ENCODE data around the gene ZBTB46. TPM values are rescaled to one million over a fixed set of nuclear protein-coding genes. Genes with fewer than 3 reads are reported as not detected.
A peak's percentile ranks its signal among the peaks of the same experiment; 100 is the strongest.

Gene ZBTB46
- total and polyA plus RNA-seq, 10 donors, result 3.6 to 76.5 (median 32.1) TPM

DNA sequence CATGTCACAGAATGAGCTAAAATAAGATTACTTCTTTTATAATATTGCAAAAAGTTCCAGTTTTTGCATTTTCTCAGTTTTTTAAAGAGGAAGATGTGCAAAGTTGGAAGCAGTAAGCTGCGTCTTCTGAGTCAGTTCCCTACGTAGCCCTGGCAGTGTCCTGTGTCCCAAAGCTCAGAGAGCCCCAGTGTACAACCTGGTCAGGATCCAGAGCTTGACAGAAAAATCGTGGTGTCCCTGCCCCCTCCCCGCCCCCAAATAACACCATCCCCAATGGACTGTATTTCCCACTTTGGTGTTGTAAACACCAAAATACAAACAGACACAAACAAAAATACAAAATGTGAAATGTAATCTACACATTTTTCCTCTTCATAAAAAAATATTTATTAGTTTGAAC lies 86.9 kb downstream of the ZBTB46 start:
- WGBS, 5 donors, result 69 to 83% (median 76%) methylated on average over 4 of the region's 4 CpGs
- peaks cover 0 to 67% (median 31%) of the 10 kb centered on the region in 6 donors for H3K36me3 ChIP-seq
- peak overlapping the region in 2 of 8 donors; percentile 10 to 90 for H3K27ac ChIP-seq
- no peaks in the 10 kb centered on the region for H3K9me3 ChIP-seq
- no peak for DNase-seq
- H3K27me3 ChIP-seq (replicated peaks in 1 of 7), result no peaks in the 10 kb centered on the region
- no peak overlapping the region for H3K4me3 ChIP-seq
- peaks cover 16 to 67% (median 41%) of the 10 kb centered on the region in 6 donors for H3K4me1 ChIP-seq
- TF ChIP-seq POLR2A (IDR thresholded peaks at IDR 0.05) (no peak), POLR2AphosphoS5 (IDR thresholded peaks at IDR 0.05) (no peak)
- TF ChIP-seq, protein P1, sequence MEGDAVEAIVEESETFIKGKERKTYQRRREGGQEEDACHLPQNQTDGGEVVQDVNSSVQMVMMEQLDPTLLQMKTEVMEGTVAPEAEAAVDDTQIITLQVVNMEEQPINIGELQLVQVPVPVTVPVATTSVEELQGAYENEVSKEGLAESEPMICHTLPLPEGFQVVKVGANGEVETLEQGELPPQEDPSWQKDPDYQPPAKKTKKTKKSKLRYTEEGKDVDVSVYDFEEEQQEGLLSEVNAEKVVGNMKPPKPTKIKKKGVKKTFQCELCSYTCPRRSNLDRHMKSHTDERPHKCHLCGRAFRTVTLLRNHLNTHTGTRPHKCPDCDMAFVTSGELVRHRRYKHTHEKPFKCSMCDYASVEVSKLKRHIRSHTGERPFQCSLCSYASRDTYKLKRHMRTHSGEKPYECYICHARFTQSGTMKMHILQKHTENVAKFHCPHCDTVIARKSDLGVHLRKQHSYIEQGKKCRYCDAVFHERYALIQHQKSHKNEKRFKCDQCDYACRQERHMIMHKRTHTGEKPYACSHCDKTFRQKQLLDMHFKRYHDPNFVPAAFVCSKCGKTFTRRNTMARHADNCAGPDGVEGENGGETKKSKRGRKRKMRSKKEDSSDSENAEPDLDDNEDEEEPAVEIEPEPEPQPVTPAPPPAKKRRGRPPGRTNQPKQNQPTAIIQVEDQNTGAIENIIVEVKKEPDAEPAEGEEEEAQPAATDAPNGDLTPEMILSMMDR (IDR thresholded peaks at IDR 0.05 in 8 of 11, conservative IDR thresholded peaks at IDR 0.05 in 3 of 11), result no peak
- intact Hi-C loops (cut with DNase I; ENCODE audit: low total_unique reads), result no loop called here

DNA sequence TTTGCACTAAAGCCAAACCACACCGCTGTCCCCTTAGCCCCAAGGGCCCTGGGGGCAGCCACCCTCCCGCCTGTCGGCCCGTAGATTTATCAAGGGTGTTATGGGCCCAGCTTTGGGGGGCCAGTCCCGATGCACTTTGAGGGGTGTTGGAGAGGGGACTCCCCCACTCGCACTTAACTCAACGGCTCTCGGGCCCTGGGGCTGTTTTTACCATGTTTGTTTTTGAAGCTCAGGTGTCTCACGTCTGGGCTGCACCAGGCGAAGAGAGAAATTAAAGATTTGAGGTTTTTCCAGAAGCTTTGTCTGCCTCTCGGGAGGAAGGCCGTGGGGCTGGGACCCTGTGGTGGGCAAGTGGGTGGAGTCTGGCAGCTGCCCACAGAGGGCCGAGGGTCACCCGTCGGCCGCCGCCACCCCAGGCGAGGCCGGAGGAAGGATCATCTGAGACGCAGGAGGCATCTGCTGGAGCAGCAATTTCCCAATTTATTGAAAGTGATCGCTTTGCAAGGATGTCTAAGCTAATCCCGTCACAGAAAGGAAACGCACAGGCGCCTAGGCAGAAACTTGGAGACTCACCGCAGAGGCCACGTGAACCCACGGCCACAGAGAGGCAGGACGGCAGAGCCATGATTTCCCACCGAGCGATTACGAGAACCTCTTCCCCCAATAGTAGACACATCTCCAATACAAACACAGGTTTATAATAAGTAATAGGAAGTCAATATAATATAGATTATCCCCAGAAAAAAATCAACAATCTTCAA lies 87.7 kb downstream of the ZBTB46 start:
- H3K4me3 ChIP-seq, result peak overlapping the region in 1 of 8 donors; percentile 90
- TF ChIP-seq POLR2A (IDR thresholded peaks at IDR 0.05), result no peak
- TF ChIP-seq POLR2AphosphoS5 (IDR thresholded peaks at IDR 0.05), result peak in 2 of 3 donors; percentile 37 to 46
- peaks cover 24 to 72% (median 45%) of the 10 kb centered on the region in 6 donors for H3K4me1 ChIP-seq
- H3K27me3 ChIP-seq (replicated peaks in 1 of 7), result peaks cover 0 to 3% (median 0%) of the 10 kb centered on the region in 7 donors
- intact Hi-C loops (cut with DNase I; ENCODE audit: low total_unique reads), result no loop called here
- peak overlapping the region in 6 of 8 donors; percentile 6 to 90 (median 87) for H3K27ac ChIP-seq
- no peak for DNase-seq
- peaks cover 0 to 64% (median 31%) of the 10 kb centered on the region in 6 donors for H3K36me3 ChIP-seq
- H3K9me3 ChIP-seq, result no peaks in the 10 kb centered on the region
- WGBS, 5 donors, result 77 to 91% (median 82%) methylated on average over 31 of the region's 31 CpGs

DNA sequence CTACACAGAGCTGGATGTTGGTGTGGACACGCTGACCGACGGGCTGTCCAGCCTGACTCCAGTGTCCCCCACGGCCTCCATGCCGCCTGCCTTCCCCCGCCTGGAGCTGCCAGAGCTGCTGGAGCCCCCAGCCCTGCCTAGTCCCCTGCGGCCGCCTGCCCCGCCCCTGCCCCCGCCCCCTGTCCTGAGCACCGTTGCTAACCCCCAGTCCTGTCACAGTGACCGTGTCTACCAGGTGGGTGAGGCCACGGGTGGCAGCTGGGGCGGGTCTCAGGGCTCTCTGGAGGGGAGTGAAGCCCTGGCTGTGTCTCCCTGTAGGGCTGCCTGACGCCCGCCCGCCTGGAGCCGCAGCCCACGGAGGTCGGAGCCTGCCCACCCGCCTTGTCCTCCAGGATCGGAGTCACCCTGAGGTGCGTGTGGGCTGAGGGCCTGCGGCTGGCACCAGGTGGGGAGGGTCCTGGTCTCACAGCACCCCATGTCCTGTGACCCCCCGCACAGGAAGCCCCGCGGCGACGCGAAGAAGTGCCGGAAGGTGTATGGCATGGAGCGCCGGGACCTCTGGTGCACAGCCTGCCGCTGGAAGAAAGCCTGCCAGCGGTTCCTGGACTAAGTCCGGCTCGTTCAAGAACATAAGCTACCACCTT lies 88.6 kb downstream of the ZBTB46 start:
- intact Hi-C loops (cut with DNase I; ENCODE audit: low total_unique reads), result no loop called here
- H3K27me3 ChIP-seq (replicated peaks in 1 of 7), result peaks cover 0 to 12% (median 0%) of the 10 kb centered on the region in 7 donors
- no peaks in the 10 kb centered on the region for H3K9me3 ChIP-seq
- H3K4me1 ChIP-seq, result peaks cover 30 to 72% (median 49%) of the 10 kb centered on the region in 6 donors
- 77 to 91% (median 79%) methylated on average over 13 to 37 of the region's 37 CpGs for WGBS, 5 donors
- peaks cover 0 to 56% (median 31%) of the 10 kb centered on the region in 6 donors for H3K36me3 ChIP-seq
- peak overlapping the region in 7 of 8 donors; percentile 85 to 90 (median 87) for H3K27ac ChIP-seq
- TF ChIP-seq, protein P1 (IDR thresholded peaks at IDR 0.05 in 8 of 11, conservative IDR thresholded peaks at IDR 0.05 in 3 of 11), result no peak
- TF ChIP-seq POLR2AphosphoS5 (IDR thresholded peaks at IDR 0.05), result peak in 2 of 3 donors; percentile 28 to 68
- peak overlapping the region in 1 of 8 donors; percentile 90 for H3K4me3 ChIP-seq
- DNase-seq, result peak; percentile 79

DNA sequence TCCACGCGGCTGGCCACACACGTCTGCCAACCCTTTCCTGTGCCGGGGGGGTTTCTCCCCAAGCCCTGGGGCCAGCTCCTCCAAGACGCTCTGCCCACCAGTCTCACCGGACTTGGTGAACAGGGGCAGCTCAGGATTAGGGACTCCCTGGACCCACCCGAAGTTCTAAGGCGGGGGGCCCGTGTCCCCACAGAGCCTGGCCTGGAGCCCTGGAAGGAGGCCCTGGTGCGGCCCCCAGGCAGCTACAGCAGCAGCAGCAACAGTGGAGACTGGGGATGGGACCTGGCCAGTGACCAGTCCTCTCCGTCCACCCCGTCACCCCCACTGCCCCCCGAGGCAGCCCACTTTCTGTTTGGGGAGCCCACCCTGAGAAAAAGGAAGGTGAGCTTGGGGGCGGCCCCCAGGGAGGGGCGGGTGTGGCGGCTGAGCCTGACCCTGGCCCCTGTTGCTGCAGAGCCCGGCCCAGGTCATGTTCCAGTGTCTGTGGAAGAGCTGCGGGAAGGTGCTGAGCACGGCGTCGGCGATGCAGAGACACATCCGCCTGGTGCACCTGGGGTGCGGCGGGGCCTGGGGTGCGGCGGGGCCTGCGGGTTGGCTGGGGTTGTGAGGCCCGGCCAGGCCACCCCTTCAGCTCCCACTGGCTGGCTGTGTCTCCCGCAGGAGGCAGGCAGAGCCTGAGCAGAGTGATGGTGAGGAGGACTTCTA lies 89.2 kb downstream of the ZBTB46 start:
- DNase-seq, result peak; percentile 79
- WGBS, 5 donors, result 71 to 90% (median 78%) methylated on average over 13 to 30 of the region's 30 CpGs
- peak overlapping the region in 4 of 8 donors; percentile 61 to 90 (median 66) for H3K4me3 ChIP-seq

More for the DNA sequence above, 89.2 kb downstream of the ZBTB46 start:
- Histone ChIP-seq H3K4me1 (peaks cover 35 to 77% (median 56%) of the 10 kb centered on the region in 6 donors), H3K27me3 (replicated peaks in 1 of 7) (peaks cover 0 to 19% (median 0%) of the 10 kb centered on the region in 7 donors), H3K27ac (peak overlapping the region in 7 of 8 donors; percentile 85 to 90 (median 87)), H3K36me3 (peaks cover 0 to 55% (median 30%) of the 10 kb centered on the region in 6 donors), H3K9me3 (no peaks in the 10 kb centered on the region)
- intact Hi-C loops (cut with DNase I; ENCODE audit: low total_unique reads), result no loop called here
- TF ChIP-seq, protein P1 (IDR thresholded peaks at IDR 0.05 in 8 of 11, conservative IDR thresholded peaks at IDR 0.05 in 3 of 11), result no peak
- TF ChIP-seq POLR2AphosphoS5 (IDR thresholded peaks at IDR 0.05), result peak in 1 of 3 donors; percentile 4
- TF ChIP-seq POLR2A (IDR thresholded peaks at IDR 0.05), result no peak

All from spleen (tissue), 11 donors.